NCI-H2029 (cell line): ENCODE measurements around the gene VASP.
A peak's percentile ranks its signal among the peaks of the same experiment; 100 is the strongest.

Source experiments
- DNase-seq: peaks from one replicate; lab custom pipeline; 2025; lab: John Stamatoyannopoulos, UW

Gene VASP

DNA sequence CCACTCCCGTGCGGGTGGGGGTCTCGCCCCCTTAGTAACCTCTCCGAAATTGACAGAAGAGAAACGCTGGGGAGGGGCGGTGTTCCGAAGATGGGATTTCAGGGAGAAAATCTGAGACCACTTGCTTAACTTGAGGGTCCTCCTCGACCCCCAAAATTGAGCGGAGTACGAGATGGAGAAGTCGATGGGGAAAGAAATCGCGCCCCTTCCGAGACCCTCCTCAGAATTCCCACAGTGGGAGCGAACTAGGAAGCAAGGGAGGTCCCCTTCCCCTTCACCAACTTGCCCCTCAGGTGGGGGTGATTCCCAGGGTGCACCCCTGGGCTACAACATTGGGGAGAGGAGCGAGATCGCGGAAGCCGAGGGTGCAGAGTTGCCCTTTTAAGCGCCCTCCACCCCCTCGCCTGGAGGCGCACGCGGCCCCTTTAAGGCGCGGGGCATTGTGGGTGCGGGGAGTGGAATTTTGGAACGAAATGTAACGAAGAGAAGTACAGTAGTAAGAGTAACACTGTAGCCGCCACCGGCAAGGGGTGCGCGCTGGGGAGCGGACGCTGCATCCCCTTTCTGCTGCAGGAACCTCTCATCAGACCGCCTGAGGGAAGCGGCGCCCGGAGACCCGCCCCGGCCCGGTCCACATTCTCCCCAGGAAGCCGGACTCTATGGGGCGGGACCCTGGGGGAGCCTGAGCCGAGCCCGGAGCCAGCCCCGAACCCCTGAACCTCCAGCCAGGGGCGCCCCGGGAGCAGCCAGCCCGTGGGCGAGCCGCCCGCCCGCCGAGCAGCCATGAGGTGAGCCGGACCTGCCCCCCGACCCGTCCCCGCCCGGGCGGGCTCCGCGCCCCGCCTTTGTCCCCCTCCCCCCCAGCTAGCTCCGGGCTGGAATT lies at the start of gene VASP:
Gene VASP (plus strand): TSS at position 491 of the 883 bp plus-strand sequence. CDS start 293 bp downstream, at position 784.
- DNase-seq = peak; percentile 55

DNA sequence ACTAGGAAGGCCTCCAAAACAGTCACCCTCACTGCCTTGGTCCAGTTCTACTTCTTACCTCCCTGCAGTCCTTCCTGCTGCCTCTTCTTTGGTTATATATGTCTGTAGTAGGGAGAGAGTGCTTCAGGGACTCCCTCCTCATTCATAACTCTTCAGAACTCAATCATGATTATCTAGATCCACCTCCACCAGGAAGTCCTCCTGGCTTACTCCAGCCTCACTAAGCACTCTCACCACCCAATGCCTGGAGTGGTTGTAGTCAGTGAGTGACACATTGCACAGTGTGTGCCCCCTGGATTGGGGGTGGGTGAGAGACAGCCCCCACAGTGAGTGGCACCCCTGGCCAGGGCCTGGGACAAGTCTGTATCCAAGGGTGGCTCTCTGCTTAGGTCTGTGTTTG lies 49.5 kb upstream of the VASP start:
- DNase-seq = no peak

DNA sequence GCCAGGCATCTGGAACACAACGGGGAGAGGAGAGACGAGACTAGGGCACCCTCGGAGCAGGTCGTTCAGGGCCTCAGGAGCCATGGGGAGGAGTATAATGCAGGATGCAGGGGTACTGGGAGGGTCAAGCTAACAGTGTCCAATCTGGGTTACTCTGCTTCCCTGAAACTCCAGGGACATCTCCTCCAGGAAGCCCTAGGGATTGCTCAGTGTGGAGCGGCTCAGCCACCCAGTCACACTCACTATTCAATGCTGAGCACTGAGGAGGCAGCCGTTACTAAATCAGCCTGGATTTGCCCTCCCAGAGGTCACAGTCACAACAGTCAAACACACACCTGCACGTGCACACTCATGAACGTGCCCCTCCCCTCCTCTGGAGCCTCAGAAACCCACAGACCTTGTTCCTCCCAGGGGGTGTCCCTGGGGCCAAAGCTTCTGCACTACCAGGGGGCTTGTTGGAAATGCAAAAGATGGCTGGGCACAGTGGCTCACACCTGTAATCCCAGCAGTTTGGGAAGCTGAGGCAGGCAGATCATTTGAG lies 46.4 kb upstream of the VASP start:
- no peak for DNase-seq

DNA sequence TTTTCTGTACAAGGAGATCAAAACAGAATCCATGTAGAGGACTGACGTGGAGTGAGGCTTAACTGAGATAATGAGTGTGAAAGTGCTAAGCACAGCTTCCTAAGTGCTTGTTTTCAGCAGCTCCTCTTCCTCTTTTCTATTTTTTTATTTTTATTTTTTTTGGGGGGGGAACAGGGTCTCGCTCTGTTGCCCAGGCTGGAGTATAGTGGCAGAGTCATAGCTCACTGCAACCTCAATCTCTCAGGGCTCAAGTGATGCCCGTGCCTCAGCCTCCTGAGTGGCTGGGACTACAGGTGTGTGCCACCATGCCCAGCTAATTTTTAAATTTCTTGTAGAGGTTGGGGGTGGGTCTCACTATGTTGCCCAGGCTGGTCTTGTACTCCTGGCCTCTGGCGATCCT lies 45.1 kb upstream of the VASP start:
- DNase-seq = no peak

GRCh38 chr19:45463241-45463640 lies 44.0 kb upstream of the VASP start:
- no peak for DNase-seq

DNA sequence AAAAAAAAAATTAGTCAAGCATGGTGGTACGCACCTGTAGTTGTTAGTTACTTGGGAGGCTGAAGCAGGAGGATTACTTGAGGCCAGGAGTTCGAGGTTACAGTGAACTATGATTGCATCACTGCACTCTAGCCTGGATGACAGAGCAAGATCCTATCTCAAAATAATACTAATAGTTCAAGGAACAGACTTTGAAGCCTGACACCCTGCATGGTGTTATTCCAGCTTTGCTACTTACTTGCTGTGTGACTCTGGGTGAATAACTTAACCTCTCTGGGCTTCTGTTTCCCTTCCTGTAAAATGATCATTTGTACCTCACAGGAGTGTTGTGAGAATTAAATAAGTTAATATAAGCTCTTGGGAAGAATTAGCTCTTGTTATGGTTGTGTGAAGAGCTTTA lies 43.0 kb upstream of the VASP start:
- DNase-seq = no peak

DNA sequence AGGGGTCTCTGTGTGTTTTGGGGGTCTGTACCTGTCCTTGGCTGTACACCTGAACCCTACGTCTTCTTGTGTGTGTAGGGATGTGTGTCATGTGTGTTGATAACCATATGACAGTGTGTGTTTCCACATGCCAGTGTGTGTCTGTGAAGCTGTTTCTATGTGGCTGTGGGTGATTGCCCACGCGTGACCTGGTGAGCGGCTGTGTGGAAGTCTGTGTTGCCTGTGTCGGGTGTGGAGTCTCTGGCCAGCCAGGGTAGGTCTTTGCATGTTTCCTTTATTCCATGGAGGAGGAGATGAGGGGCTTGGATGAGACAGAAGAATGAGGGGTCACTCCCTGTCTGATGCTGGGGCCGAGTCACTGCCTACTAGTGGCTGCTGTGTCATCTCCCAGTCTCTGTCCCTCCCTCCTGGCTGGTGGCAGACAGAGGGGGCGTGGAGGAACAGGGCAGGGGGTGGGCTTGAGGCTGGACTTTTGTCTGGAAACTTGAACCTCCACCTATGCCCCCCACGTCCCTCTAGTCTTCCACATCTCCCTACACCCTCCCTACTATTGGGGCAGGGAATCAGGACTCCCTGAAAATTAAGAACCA lies 42.3 kb upstream of the VASP start:
- no peak for DNase-seq

DNA sequence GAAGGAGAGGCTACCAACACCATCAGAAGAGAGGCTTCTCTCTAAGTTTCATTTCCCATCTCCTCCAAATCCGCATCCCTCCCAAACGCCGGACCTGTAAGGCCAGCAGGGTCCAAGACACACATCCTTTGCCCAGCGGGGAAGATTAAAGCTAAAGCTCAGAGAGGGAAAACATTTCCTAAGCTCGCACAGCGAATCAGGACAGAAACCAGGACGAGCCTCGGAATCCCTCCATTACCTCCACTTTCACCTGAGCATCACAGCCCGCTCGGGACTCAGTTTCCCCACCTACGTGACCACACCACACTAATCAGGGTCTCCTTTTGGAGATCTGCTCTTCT lies 40.2 kb upstream of the VASP start:
- no peak for DNase-seq

DNA sequence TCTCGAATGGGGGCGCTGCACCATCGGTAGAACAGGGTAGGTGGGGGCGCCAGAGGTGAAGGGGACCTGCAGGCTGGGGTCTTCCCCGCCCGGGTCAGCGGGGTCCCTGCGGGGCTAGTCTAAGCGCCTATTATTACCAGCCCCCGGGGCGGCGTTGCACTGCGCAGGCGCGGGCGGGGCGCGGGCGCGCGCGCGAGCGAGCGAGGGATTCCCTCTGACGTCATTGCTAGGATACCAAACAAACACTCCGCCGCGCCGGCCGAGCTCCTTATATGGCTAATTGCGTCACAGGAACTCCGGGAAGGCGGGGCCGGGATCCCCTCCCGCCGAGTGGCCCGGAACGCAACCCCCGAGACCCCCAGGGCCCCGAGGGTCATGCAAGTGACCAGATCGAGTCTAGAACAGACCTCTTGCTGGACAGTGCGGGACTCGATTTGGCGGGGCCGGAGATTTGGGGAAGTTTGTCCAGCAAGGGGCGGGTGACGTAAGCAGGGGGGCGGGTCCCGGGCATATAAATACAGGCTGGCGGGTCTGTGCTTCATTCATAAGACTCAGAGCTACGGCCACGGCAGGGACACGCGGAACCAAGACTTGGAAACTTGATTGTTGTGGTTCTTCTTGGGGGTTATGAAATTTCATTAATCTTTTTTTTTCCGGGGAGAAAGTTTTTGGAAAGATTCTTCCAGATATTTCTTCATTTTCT lies 39.7 kb upstream of the VASP start, which contains the start of gene FOSB:
Gene FOSB (plus strand): TSS at position 541 of the 703 bp plus-strand sequence. CDS start 591 bp downstream, outside the sequence.
- DNase-seq = peak; percentile 91

- no peak for DNase-seq
Measured at GRCh38 chr19:45468159-45468651, 39.1 kb upstream of the VASP start.

GRCh38 chr19:45468803-45469131 lies 38.5 kb upstream of the VASP start:
- DNase-seq = no peak

DNA sequence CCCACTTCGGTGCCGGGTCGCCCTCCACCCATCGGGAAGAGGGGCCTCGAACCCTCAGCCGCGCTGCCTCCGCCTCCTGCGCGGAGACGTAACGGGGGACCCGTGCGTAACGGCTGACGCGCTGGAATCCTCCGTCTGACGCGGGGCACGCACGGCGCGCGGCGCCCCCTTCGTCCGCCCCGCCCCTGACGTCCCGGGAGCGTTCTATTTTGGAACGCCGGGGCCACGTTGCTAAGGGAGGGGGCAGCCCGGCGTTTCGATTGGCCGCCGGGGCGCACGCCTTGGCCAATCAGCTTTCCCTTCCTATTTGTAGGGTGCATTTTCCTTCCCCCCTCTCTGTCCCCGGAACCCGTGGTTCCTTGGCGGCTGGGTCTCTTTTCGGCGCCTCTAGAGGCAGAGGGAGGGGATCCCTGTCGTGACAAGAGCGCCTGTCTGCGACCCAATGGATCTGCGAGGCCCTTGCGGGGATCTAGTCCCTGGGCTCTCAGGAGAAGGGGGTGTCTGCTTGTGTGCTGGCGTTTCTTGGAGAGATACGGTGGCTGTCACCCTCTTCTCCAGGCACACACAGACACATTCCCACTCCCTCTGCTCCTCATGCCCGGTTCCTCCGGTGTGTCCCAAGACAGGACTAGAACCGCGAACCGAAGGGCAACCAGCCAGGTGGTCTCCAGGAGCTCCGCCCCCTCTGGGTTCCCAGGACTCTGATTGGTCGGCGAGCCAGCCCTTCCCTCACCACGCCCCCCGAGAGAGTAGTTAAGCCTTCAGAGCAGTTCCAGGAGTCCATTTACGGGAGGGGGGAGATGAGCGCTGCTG lies 37.9 kb upstream of the VASP start:
- DNase-seq = peak; percentile 85

DNA sequence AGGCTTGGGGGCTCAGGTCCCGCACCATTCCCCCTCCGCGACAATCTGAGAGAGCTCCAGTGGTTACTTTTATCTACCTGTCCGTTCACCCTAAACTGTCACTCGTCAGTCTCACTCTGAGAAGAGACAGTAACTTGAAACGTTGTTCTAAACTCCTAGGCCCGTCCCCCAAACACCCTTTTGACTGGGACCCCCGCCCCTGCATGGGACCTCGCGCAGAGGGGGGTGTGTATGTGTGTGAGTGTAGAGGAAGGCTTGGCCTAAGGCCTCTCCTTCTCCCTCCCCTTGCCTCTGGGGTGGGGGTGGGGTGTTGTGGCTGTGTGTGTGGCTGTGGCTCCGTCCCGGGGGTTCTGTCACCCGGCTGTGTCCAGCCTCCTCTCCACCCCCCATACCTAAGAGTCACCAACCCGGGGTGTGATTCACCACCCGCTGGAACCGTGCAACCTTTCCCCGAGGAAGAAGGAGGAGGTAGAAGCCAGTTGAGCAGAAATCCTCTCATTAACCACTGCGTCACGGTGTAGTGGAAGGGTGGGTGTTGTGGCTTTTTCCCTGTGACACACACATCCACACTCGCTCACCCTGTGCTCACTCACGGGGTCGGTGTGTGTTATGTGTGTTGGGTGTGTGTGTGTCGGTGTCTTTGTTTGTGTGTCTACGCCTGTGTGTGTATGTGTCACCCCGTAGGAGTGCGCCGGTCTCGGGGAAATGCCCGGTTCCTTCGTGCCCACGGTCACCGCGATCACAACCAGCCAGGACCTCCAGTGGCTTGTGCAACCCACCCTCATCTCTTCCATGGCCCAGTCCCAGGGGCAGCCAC lies 37.1 kb upstream of the VASP start:
- no peak for DNase-seq

DNA sequence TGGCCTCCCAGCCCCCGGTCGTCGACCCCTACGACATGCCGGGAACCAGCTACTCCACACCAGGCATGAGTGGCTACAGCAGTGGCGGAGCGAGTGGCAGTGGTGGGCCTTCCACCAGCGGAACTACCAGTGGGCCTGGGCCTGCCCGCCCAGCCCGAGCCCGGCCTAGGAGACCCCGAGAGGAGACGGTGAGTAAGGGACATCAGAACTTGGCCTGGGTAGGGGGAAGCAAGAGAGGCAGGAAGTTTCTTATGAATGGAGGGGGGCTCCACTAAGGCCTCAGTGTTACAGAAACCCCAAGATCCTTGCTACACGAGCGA lies 36.6 kb upstream of the VASP start:
- DNase-seq = no peak

DNA sequence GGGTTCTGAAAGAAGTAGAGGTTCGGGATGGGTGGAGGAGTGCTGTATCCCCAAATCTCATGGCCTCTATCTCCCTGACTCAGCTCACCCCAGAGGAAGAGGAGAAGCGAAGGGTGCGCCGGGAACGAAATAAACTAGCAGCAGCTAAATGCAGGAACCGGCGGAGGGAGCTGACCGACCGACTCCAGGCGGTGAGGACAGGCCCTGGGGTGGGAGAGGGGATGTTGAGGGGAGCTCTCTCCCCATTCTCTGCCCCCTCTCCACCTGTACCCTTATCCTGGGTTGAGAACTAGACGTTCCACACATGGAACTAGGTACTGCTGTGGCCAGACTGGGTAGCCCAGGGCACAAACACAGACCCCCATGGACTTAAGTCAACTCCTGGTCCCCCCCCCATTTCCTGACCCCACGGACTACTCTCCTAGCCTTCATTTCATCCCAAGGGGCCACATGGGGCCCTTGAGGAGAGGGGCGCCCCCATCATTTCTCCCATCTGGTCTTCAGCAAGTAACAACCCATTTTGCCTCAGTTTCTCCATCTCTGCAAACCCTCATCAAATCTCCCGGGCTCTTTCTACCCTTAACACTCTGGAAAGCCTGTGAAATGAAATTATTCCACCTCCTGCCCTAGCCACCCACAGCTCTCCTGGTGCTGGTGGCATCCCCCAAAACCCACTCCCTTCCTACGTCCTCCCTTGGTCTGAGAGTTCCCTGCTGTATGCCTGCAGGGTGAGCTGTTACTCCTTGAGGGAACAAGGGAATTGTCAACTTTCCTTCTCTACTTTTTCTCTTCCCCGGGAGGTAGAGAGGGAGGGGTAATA lies 36.0 kb upstream of the VASP start:
- no peak for DNase-seq

GRCh38 chr19:45471931-45472562 lies 35.2 kb upstream of the VASP start:
- no peak for DNase-seq

DNA sequence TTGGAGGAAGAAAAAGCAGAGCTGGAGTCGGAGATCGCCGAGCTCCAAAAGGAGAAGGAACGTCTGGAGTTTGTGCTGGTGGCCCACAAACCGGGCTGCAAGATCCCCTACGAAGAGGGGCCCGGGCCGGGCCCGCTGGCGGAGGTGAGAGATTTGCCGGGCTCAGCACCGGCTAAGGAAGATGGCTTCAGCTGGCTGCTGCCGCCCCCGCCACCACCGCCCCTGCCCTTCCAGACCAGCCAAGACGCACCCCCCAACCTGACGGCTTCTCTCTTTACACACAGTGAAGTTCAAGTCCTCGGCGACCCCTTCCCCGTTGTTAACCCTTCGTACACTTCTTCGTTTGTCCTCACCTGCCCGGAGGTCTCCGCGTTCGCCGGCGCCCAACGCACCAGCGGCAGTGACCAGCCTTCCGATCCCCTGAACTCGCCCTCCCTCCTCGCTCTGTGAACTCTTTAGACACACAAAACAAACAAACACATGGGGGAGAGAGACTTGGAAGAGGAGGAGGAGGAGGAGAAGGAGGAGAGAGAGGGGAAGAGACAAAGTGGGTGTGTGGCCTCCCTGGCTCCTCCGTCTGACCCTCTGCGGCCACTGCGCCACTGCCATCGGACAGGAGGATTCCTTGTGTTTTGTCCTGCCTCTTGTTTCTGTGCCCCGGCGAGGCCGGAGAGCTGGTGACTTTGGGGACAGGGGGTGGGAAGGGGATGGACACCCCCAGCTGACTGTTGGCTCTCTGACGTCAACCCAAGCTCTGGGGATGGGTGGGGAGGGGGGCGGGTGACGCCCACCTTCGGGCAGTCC lies 34.5 kb upstream of the VASP start:
- DNase-seq = no peak

DNA sequence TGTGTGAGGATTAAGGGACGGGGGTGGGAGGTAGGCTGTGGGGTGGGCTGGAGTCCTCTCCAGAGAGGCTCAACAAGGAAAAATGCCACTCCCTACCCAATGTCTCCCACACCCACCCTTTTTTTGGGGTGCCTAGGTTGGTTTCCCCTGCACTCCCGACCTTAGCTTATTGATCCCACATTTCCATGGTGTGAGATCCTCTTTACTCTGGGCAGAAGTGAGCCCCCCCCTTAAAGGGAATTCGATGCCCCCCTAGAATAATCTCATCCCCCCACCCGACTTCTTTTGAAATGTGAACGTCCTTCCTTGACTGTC lies 34.0 kb upstream of the VASP start:
- no peak for DNase-seq
